Activated CD8-positive, alpha-beta memory T cell treated with anti-CD3 and anti-CD28 coated beads, Interleukin-2, amount 50 U/mL, for 24 hours (primary cell): ENCODE data around the gene SPRR2G.
"Not testable (repeated sequence)": the region's sequence is repeated elsewhere in the genome, so short reads cannot be mapped to it uniquely, and the experiment has no call there.

Source experiments
- DNase-seq: peaks from one replicate; pipeline ENCODE4 v3.0.0-alpha.2; 2020; ENCODE audit errors: extremely low read depth

The SPRR2G gene

DNA sequence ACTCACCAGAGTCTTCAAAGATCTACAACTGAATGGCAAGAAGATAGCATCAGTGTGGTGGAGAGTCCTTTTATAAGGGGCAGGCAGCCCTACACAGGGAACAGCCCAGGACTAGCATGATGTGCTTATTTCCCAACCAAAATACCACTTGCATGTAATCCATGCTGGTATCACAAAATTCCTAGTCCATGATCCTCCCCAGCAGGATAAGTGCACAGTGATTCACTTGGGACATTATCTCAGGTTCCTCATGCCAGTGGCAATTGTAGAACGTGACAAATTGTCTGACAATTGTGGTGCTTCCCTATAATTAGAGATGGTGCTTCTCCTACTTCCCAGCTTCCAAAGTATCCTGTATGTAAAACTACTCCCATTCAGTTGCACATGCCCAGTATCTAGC lies at the start of gene SPRR2G:
Gene SPRR2G, minus strand, starts transcription at position 45 of the 400 bp plus-strand sequence. CDS start 780 bp downstream, outside the sequence.
- no peak for DNase-seq

DNA sequence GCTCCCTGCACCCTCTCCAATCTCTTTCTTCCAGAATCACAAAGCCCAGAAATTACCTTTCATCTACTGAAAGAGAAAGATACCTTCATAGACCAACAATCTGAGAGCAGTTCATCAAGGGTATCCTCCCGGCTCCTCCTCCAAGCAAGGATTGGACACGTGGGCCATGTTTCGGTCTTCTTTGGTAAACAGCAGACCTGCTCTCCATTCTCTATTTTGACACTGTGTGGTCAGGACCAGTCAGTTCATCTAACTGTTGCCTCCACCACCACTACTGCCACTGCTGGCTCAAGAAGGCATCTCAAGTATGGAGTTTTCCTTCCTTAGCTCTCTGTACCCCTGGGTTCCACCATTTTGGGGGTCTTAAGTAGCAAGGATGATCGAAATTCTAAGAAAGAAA lies 44.5 kb upstream of the SPRR2G start:
- DNase-seq = no peak

DNA sequence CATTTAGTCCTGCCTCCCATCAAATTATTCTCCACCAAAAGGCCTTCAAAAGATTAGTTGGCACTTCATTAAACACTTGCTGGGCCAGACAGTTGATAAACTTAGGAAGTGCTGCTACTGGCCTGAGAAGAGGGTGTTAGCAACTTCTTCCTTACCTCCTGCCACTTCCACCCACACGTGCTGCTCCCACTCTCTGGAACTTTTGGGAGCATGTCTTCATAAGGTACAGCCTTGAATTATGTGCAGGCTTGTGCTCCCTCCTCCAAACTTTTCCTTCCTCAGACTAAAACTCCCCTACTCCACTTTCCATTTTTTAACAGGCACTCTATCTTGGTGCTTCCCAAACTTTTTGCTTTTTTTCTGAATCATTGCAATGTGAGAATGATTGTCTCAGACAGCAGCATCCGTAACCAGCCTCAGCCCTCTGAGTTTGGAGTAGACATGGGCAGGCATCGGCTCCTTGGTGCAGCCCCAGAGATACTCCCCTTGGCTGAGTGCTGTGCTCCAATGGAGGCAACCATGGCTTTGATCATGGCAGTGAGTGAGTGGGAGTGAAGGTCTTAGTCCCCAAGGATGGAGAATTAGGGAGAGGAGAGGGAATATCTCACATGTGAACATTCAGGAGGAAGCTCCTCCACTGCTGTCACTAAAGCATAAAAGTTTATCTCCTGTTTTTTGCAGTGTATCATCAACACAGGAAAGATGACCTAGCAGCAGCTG lies 43.8 kb upstream of the SPRR2G start:
- no peak for DNase-seq

DNA sequence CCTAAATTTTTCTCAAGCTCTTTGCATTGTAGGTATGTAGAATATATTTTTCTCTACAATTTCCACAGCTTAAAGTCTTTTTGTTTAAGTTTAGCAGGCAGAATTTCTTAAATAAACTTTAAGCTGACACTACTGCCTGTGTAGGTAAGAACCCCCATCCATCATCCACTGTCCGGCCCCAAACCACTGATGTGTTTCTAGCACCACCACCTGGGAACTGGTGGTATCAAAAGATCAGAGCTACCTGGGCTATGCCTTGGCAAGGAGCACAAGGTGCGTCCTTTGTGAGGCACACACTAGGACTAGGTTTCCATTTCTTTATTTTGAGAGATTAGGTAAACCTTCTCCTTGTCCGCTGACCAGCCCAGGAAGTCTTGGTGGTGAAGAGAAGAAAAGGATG lies 42.0 kb upstream of the SPRR2G start:
- no peak for DNase-seq

DNA sequence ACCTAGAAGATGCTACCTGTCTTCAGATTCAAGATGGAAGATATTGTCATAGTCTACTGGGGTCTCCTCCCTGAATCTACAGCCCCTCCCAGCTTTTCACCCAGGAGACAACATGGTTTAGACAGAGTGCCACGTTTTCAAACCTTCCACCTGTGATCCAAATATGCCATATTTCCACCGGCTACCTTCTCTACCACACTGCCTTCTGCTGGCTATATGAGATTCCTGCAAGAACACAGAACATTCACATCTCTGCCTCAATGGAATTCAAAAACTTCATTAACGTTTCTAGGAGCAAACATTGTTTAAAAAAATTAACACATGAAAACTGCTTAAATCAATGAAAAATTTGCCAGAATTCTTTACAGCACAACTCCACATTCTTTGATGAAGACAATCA lies 39.7 kb upstream of the SPRR2G start:
- DNase-seq = no peak

DNA sequence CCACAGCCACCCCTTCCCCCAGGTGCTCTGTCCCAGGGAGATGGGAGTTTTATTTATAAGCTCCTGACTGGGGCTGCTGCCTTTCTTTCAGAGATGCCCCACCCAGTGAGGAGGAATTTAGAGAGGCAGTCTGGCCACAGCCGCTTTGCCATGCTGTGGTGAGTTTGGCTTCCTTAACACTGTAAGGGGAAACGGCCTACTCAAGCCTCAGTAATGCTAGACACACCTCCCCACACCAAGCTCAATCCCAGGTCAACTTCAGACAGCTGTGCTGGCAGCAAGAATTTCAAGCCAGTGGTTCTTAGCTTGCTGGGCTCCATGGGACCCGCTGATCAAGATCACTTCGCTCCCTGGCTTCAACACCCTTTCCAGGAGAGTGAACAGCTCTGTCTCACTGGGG lies 37.6 kb upstream of the SPRR2G start:
- DNase-seq = not testable (repeated sequence)

DNA sequence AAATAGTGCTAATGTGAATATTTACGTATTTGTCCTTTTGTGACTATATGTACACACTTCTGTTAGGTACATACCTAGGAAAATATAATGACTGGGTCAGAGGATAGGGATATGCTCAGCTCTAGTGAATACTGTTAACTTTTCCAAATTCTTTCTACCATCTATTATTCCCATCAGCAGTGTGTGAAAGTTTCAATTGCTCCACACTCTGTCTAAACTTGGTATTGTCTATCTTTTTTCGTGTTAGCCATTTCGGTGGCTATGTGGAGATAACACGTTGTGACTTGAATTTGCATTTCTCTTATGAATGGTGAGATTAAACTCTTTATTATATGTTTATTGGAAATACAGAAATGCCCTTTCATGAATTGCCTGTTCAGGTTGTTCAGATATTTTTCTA lies 29.9 kb upstream of the SPRR2G start:
- no peak for DNase-seq

DNA sequence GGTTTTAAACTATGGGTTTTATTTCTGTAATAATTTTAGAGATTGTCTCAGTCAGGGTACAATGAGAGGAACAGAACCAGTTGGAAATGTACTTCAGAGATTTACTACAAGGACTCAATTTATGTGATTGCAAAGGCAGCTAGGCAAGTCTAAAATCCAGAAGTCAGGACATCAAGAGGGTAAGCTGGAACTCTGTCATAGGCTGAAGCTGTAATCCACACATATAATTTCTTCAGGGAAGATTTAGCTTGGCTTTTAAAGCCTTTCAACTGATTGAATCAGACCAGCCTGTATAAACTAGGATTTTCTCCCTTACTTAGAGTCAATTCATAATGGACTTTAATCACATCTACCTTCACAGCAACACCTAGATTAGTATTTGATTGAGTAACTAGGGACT lies 28.2 kb upstream of the SPRR2G start:
- no peak for DNase-seq

DNA sequence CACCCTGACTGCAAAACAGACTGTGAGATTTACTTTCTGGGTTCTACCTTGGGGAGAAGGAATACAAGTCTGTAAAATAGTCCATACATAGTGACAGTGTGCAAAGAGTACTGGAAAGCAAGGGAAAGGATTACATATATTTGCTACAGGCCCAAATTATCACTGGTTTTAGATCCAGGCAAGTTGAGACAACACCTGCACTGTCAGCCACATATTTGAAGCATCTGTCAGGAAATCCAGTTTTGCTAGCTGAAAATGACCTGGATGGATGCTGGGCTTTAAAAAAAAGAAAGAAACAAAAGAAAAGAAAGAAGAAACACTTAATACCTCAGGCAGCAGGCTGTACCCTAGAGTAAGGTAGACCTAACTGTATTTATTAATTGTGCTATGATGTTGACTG lies 23.9 kb upstream of the SPRR2G start:
- DNase-seq = no peak

DNA sequence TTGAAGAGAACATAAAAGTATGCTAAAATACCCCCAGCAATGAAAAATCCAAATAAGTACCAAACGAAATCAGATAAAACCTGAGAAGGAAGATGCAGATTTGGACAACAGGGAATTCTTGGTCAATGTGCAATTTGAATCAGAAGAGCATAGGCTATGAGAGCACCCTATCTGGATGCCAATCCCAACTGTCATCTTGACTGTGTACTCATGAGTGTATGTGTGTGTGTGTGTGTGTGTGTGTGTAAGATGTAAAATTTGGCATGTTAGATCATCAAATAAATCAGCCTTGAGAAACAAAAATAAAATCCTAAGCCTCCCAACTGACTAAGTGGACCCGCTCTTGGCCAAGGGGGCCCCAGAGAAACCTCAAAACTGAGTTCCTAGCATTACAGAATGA lies 18.0 kb upstream of the SPRR2G start:
- no peak for DNase-seq

DNA sequence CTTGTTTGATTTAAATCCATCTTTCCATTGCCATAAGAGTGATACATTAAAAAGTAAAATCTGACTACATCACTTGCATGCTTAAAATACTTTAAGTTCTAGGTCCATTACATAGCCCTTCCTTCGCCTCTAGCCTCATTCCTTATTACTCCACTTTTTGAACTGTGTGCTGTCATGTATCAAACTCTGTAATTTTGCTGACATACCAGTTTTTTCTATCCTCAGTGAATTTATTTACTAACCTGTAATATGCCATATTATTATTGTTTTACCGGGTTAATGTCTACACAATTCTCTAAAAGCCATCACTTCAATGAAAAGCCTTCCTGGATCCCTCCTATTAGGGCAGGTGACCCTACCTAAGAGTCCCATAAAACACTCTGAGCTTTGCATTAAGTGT lies 4.9 kb upstream of the SPRR2G start:
- no peak for DNase-seq

DNA sequence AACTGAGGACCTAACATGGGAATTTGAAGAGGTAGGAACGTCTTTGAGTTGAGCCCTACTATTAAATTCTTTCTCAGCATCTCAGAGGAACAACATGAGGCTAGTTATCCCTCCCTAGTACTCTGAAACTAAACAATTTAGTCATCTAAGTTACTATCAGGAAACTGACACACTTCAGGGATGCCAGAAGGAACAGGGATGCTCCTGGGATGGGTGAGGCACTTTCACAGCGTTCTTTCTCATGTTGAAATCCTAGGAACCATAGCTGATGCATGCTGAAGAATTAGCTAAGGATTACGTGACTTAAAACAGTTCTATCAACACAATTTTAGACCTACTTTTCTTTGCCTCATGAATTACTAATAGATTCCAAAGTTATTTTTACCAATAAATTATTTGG lies 1.8 kb upstream of the SPRR2G start:
- no peak for DNase-seq

DNA sequence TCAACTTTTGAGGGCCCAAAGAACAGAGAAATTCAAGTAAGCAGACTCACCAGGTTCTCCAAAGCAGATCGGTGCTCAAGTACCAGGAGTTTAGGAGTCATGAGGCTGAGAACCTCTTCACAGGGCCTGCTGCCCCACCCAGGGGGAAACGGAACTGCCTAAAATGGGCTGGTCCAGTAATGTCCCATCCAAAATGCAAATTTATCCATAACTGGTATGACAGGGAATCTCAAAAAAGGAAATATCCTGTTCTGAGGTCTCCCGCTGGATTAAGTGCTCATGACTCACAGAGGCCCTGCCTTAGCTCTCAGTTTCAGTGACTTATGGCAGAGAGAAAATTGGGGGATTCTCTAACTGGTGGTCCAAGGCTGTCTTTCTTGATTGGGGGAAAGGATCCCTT lies 9.3 kb downstream of the SPRR2G start:
- no peak for DNase-seq

DNA sequence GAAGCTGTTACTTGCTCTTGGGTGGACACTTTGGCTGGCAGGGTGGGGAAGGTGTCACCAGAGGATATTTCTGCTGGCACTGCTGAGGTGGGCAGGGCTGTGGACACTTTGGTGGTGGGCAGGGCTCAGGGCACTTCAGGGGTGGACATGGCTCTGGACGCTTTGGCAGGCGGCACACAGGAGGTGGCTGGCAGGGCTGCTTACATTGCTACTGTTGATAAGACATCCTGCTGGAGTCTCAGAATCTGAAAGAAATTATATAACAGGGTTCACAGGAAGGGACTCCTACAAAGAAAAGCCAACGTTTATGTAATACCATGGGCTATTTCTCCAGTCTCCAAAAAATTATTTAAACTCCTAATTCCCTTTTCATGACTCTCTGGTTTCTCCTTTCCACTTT lies 10.2 kb downstream of the SPRR2G start:
- no peak for DNase-seq

DNA sequence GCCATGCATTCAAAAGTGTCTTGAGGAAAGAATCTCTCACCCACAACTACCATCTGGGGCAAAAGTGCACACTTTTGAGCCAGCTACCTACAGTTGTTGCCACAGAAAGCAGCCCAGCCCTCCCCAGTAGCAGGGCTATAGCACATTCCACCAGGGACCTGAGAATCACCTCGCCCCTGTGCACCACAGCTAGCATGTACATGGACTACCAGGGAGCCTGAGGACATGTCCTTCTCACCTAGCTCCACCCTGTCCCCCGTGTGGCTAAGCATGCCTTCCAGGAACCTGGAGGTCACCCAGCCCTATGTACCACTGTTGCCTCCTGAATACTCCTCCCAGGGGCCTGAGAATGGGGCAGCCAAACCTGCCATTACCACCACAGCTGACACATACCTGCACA lies 16.9 kb downstream of the SPRR2G start:
- DNase-seq = no peak

DNA sequence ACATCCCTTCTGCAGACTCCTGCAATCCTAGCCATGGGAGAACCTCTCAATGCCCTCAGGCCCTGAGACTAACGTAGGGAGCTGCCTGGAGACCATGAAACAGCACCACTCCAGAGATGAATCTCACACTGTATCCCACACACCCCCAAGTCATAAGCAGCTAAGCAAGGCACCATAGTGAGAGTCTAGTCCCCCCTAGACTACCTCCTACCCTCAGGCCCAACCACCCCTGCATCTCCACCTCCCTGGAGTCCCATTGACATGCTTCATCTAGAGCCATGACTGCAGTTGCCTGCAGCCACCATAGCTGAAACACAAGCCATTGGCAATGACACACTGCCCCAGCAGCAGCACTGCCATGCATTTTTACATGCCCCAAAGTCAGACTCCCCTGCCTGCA lies 17.4 kb downstream of the SPRR2G start:
- no peak for DNase-seq

DNA sequence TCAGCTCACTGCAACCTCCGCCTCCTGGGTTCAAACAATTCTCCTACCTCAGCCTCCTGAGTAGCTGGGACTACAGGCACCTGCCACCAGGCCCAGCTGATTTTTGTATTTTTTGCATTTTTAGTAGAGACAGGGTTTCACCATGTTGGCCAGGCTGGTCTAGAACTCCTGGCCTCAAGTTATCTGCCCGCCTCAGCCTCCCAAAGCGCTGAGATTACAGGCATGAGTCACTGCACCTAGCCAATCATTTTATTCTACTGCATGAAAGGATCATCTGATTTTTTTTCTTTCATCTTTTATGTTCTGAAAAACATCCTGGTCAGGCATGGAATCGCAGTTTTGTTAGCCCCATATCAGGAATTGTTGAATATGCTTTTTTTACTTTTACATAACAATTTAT lies 22.0 kb downstream of the SPRR2G start:
- DNase-seq = not testable (repeated sequence)

DNA sequence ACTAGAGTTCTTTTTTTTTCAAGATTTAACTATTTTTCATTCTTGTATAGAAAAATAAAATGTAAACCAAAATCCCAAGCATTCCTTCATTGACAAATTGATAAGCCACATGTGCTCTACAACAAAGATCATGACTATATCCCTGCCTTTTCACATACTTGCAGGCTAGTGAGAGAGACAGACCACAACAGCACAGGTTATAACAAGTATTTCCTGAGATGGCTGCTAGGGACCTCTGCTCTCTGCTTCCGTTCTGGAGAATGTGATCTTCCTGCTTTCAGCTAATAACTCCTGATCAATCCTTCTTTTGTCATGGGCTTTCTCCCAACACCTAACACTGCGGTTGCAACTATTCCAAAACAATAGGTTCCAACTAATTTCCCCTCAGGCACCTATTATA lies 23.4 kb downstream of the SPRR2G start:
- DNase-seq = no peak

DNA sequence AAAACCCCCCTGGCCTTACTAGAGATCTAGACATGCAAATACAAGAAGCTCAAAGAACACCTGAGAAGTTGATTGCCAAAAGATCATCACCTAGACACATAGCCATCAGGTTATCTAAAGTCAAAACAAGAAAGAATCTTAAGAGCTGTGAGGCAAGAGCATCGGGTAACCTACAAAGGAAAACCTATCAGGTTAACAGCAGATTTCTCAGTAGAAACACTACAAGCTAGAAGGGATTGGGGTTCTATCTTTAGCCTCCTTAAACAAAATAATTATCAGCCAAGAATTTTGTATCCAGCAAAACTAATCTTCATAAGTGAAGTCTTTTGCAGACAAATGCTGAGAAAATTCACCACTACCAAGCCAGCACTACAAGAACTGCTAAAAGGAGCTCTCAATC lies 25.2 kb downstream of the SPRR2G start:
- DNase-seq = no peak

DNA sequence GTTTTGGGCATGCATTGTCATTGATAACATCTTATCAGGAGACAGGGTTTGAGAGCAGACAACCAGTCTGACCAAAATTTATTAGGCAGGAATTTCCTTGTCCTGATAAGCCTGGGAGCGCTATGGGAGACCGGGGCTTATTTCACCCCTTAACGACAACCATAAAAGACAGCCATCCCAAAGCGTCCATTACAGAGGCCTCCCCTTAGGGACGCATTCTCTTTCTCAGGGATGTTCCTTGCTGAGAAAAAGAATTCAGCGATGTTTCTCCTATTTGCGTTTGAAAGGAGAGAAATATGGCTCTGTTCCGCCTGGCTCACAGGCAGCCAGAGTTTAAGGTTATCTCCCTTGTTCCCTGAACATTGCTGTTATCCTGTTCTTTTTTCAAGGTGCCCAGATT lies 26.9 kb downstream of the SPRR2G start:
- not testable (repeated sequence) for DNase-seq

DNA sequence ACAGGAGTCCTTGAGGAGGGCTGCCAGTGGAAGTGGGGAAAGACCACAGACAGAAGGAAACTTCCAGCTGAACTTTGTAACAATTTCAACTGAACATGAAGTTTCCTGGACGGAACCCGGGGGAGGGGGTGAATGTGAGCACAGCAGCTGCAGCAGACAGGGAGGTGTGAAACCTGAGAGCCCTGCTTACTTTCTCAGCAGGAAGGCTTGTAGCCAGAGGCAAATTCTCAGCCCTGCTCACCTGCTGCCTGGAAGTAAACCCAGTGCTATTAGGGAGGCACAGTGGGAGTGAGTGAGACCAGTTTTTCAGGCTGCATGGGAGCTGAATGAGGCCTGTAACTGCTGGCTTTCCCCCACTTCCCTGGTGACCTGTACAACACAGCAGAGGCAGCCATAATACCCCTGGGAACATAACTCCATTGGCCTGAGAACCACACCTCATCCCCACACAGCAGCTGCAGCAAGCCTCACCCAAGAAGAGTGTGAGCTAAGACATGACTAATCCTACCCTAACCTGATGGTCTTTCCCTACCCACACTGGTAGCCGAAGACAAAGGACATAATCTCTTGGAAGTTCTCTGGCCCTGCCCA lies 27.8 kb downstream of the SPRR2G start:
- no peak for DNase-seq

DNA sequence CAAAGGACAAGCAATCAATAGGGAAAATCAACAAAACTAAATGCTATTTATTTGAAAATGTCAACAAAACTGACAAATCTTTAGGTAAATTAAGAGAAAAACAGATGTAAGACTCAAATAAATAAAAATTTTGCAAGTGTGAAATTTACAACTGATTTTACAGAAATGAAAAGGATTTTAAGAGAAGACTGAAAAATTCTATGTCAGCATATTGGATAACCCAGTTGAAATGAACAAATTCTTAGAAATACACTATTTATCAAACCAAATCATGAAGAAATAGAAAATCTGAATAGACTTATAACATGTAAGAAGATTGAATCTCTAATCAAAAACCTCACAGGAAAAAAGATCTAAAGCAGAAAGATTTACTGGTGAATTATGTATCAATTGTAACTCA lies 29.7 kb downstream of the SPRR2G start:
- no peak for DNase-seq

DNA sequence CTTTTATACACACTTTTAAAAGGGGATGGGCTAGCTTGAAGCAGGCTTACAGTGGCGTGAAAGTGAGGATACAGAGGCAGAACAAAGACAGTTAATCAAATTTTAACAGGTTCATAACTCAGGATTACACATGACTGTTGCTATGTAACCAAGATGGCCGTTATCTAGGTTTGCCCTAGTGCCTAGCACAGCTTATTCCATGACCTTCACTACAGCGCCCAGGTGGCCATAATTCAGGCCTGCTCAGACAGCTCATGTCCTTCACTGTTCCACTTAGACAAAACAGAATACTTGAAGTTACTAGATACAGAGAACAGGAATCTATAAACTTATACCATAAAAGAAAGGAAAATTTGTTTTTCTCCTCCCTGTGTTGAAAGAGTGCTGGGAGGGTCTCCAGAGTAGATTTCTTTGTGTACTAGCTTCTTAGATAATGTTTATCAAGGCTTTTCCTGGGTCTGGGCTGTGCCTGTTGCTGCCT lies 31.2 kb downstream of the SPRR2G start:
- no peak for DNase-seq

DNA sequence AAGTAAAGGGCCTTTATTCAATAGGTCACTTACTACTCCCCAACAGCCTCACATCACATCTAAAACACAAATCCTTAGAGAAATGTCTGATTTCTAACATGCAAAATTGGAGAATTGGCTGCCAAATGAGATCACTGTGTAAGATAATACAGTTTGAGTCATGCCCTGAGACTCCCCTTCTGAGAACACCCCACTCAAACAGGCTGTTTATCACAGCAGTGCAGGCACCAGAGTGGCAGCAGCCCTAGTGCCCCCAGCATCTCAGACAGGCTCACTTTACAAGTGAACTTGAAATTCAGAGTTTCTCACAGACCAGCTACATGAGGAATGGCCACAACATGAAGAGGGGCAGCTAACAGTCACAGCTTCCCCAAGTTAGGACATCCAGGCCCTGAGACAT lies 35.4 kb downstream of the SPRR2G start:
- DNase-seq = not testable (repeated sequence)
